Loucy (cell line): ENCODE data around the gene POMT1.

Source experiments
- H2AFZ ChIP-seq: fragments of 200-600 bp; sonication (generic); 2 replicates; pipeline ENCODE4 v1.6.0; 2016; ENCODE audit warnings: antibody characterized with exemption, mild to moderate bottlenecking, low read length, moderate library complexity
- H3F3A ChIP-seq: fragments of 200-600 bp; 2 replicates; pipeline ENCODE4 v1.6.0; 2016; ENCODE audit warnings: antibody characterized with exemption, low read depth, mild to moderate bottlenecking
- H3K27me3 ChIP-seq: fragments of 200-600 bp; sonication (generic); 2 replicates; pipeline ENCODE4 v1.6.1; 2014; ENCODE audit warnings: low read length, mild to moderate bottlenecking; ENCODE audit not compliant: insufficient read depth, poor library complexity, severe bottlenecking
- H3K36me3 ChIP-seq: fragments of 200-600 bp; sonication (generic); 2 replicates; pipeline ENCODE4 v1.6.1; 2016; ENCODE audit warnings: low read length; ENCODE audit not compliant: insufficient read depth
- H3K4me1 ChIP-seq: fragments of 200-600 bp; sonication (generic); 2 replicates; pipeline ENCODE4 v1.5.1; 2014; ENCODE audit warnings: low read length, mild to moderate bottlenecking; ENCODE audit not compliant: insufficient read depth, poor library complexity, severe bottlenecking
- H3K4me2 ChIP-seq: fragments of 200-600 bp; sonication (generic); 2 replicates; pipeline ENCODE4 v1.6.0; 2014; ENCODE audit warnings: antibody characterized with exemption, low read length, low read depth, mild to moderate bottlenecking; ENCODE audit not compliant: poor library complexity, severe bottlenecking
- H3K4me3 ChIP-seq: fragments of 200-600 bp; sonication (generic); 2 replicates; pipeline ENCODE4 v1.5.1; 2014; ENCODE audit warnings: low read length, mild to moderate bottlenecking, mixed read lengths; ENCODE audit not compliant: poor library complexity, severe bottlenecking
- H3K79me2 ChIP-seq: fragments of 200-600 bp; sonication (generic); 2 replicates; pipeline ENCODE4 v1.6.1; 2014; ENCODE audit warnings: low read length; ENCODE audit not compliant: insufficient read depth
- H3K9ac ChIP-seq: fragments of 200-600 bp; sonication (generic); 2 replicates; pipeline ENCODE4 v1.6.0; 2014; ENCODE audit warnings: mild to moderate bottlenecking, low read depth, low read length, moderate library complexity; ENCODE audit not compliant: poor library complexity, severe bottlenecking
- H3K9me2 ChIP-seq: fragments of 200-600 bp; sonication (generic); replicated peaks from 2 replicates; pipeline ENCODE4 v1.6.1; 2016; ENCODE audit warnings: low read depth, low read length, mixed read lengths
- H3K9me3 ChIP-seq: fragments of 200-600 bp; sonication (generic); 2 replicates; pipeline ENCODE4 v1.6.1; 2014; ENCODE audit warnings: mild to moderate bottlenecking, antibody characterized with exemption, low read length, low read depth; ENCODE audit not compliant: insufficient read depth
- H4K20me1 ChIP-seq: fragments of 200-600 bp; sonication (generic); 2 replicates; pipeline ENCODE4 v1.6.0; 2014; ENCODE audit warnings: antibody characterized with exemption, low read length, mild to moderate bottlenecking; ENCODE audit not compliant: insufficient read depth, poor library complexity, severe bottlenecking
- EZH2phosphoT487 ChIP-seq: fragments of 200-600 bp; IDR thresholded peaks from 2 replicates; pipeline ENCODE4 v1.6.1; 2018; ENCODE audit warnings: antibody characterized with exemption, mild to moderate bottlenecking, moderate library complexity, borderline replicate concordance
- TF ChIP-seq, protein P1 (sequence below): fragments of 200-600 bp; sonication (generic); conservative IDR thresholded peaks from 2 replicates; pipeline ENCODE4 v1.5.1; 2014; ENCODE audit warnings: mild to moderate bottlenecking, antibody characterized with exemption, low read length

Gene POMT1

DNA sequence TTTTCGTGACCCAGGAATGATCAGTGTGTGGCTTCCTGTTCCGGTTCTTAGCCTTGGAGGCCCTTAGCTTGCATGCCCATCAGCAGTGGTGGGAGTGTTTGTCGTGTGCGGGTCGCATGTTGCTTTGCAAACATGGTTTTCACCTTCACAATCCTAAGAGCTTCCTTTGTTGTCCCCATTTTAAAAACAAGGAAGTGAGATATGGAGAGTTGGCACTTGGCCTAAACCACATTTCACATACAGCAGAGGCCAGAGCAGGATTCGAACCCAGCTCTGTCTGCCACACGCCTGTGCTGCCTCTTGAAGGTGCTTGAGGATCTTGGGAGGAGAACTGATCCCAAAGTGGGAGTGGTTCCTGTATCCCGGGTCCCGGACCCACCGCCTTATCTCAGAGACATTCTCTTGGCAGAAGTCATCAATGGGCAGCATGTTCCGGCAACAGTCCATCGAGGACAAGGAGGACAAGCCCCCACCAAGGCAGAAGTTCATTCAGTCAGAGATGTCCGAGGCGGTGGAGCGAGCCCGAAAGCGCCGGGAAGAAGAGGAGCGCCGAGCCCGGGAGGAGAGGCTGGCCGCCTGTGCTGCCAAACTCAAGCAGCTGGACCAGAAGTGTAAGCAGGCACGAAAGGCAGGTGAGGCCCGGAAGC lies 38.2 kb upstream of the POMT1 start:
- TF ChIP-seq, protein P1, sequence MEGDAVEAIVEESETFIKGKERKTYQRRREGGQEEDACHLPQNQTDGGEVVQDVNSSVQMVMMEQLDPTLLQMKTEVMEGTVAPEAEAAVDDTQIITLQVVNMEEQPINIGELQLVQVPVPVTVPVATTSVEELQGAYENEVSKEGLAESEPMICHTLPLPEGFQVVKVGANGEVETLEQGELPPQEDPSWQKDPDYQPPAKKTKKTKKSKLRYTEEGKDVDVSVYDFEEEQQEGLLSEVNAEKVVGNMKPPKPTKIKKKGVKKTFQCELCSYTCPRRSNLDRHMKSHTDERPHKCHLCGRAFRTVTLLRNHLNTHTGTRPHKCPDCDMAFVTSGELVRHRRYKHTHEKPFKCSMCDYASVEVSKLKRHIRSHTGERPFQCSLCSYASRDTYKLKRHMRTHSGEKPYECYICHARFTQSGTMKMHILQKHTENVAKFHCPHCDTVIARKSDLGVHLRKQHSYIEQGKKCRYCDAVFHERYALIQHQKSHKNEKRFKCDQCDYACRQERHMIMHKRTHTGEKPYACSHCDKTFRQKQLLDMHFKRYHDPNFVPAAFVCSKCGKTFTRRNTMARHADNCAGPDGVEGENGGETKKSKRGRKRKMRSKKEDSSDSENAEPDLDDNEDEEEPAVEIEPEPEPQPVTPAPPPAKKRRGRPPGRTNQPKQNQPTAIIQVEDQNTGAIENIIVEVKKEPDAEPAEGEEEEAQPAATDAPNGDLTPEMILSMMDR: no peak
- TF ChIP-seq EZH2phosphoT487: no peak

DNA sequence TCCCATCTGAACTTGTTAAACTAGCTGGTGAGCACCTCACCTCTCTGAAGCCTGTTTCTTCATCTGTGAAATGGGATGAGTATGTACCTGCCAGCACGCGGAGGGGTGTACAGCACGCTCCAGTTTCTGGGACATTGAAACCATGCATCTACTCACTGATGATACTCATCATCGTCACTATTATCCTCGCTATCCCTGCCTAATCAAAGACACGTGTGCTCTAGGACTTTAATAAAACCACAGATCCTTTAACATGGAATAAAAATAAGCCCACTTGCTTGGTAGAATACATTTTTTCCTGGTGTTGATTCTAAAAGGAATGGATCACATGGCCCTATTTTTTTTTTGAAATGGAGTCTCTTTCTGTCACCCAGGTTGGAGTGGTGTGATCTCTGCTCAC lies 37.3 kb upstream of the POMT1 start:
- H3K79me2 ChIP-seq: peaks cover 8% of the 10 kb centered on the region; the same call in 1 of the 2 replicates
- no peaks in the 10 kb centered on the region for H3K9me2 ChIP-seq
- H3K4me3 ChIP-seq: no peak overlapping the region
- no peaks in the 10 kb centered on the region for H3K9me3 ChIP-seq
- peaks cover 94% of the 10 kb centered on the region for H3K36me3 ChIP-seq
- no peaks in the 10 kb centered on the region for H3K27me3 ChIP-seq
- H3K9ac ChIP-seq: no peak overlapping the region
- TF ChIP-seq, protein P1: no peak
- TF ChIP-seq EZH2phosphoT487: no peak
- peaks cover 22% of the 10 kb centered on the region for H4K20me1 ChIP-seq
- no peak overlapping the region for H2AFZ ChIP-seq
- no peak overlapping the region for H3K4me2 ChIP-seq
- no peaks in the 10 kb centered on the region for H3K4me1 ChIP-seq
- no peaks in the 10 kb centered on the region for H3F3A ChIP-seq

More for the DNA sequence above, 38.2 kb upstream of the POMT1 start:
- H3K9me3 ChIP-seq: no peaks in the 10 kb centered on the region
- no peak overlapping the region for H2AFZ ChIP-seq
- no peak overlapping the region for H3K4me3 ChIP-seq
- peaks cover 5% of the 10 kb centered on the region; the same call in 1 of the 2 replicates for H3K79me2 ChIP-seq
- no peaks in the 10 kb centered on the region for H3F3A ChIP-seq
- peaks cover 94% of the 10 kb centered on the region for H3K36me3 ChIP-seq
- H3K27me3 ChIP-seq: no peaks in the 10 kb centered on the region
- no peak overlapping the region for H3K9ac ChIP-seq
- H3K9me2 ChIP-seq: no peaks in the 10 kb centered on the region
- peaks cover 18% of the 10 kb centered on the region for H4K20me1 ChIP-seq
- no peaks in the 10 kb centered on the region for H3K4me1 ChIP-seq
- no peak overlapping the region for H3K4me2 ChIP-seq

DNA sequence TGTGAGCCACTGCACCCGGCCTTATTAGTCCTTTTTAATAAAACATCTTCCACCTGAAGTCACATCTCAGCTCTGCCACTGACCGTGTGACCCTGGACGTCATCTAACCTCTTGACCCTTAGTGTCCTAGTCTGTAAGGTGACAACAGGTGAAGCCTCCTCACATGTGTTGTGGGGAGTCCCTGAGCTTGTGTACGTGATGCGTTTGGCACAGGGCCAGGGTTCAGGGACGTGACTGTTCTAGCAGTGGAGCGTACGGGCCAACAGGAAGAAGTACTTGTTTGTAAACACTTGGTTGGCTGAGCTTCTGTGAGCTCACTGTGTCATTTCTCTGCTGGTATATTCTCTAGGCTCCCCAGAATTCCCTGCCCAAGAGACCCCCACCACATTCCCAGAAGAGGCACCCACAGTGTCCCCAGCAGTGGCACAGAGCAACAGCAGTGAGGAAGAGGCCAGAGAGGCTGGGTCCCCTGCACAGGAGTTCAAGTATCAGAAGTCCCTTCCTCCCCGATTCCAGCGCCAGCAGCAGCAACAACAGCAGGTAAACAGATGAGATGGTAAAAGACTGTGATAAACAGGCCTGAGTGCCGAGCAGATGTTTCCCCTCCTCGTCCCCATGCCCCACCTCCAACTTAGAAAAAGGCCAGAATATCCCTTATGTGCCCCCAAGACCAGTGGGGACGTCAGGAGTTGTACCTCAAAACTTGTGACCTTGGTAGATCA lies 35.3 kb upstream of the POMT1 start:
- Histone ChIP-seq H2AFZ (no peak overlapping the region), H3K36me3 (peaks cover 95% of the 10 kb centered on the region), H3K9me3 (no peaks in the 10 kb centered on the region), H3F3A (no peaks in the 10 kb centered on the region), H3K4me2 (no peak overlapping the region), H3K79me2 (peaks cover 10% of the 10 kb centered on the region; the same call in 1 of the 2 replicates), H3K9ac (no peak overlapping the region), H3K4me3 (no peak overlapping the region), H3K27me3 (no peaks in the 10 kb centered on the region), H3K9me2 (no peaks in the 10 kb centered on the region), H4K20me1 (peaks cover 38% of the 10 kb centered on the region), H3K4me1 (no peaks in the 10 kb centered on the region)
- no peak for TF ChIP-seq EZH2phosphoT487
- TF ChIP-seq, protein P1: no peak
